Progenitor cell of endocrine pancreas (in vitro differentiated cells): ENCODE measurements around the gene TNFRSF14. TPM values are rescaled to one million over a fixed set of nuclear protein-coding genes. Genes with fewer than 3 reads are reported as not detected.
A peak's percentile ranks its signal among the peaks of the same experiment; 100 is the strongest.

Experiments used
- DNase-seq: peaks from one replicate; pipeline ENCODE4 v3.0.0; 2021; ENCODE audit warnings: low spot score; ENCODE audit not compliant: unreplicated experiment
- H3K27ac Mint-ChIP-seq: 2 replicates; pipeline ENCODE4 v1.8.0; 2021; ENCODE audit warnings: mild to moderate bottlenecking, moderate library complexity, mixed read lengths
- H3K27me3 Mint-ChIP-seq: 2 replicates; pipeline ENCODE4 v1.8.0; 2021; ENCODE audit warnings: mixed read lengths
- H3K36me3 Mint-ChIP-seq: 2 replicates; pipeline ENCODE4 v1.8.0; 2022; ENCODE audit warnings: mixed read lengths; ENCODE audit not compliant: insufficient read depth
- H3K4me1 Mint-ChIP-seq: 2 replicates; pipeline ENCODE4 v1.8.0; 2021; ENCODE audit warnings: low read depth, mixed read lengths
- H3K4me3 Mint-ChIP-seq: 2 replicates; pipeline ENCODE4 v1.8.0; 2021; ENCODE audit warnings: low read depth, mild to moderate bottlenecking, moderate library complexity, mixed read lengths
- H3K9me3 Mint-ChIP-seq: 2 replicates; pipeline ENCODE4 v1.8.0; 2021; ENCODE audit warnings: low read depth, mixed read lengths
- CTCF ChIP-seq: fragments of 200-600 bp; sonication (generic); IDR thresholded peaks from one replicate; pipeline ENCODE4 v1.5.0; 2021; ENCODE audit warnings: antibody characterized with exemption, mild to moderate bottlenecking; ENCODE audit not compliant: unreplicated experiment
- total RNA-seq: library from RNA; stranded (reverse); gene quantifications from 2 replicates; pipeline ENCODE4 v1.2.1, GENCODE V29; 2021

Gene TNFRSF14
- total RNA-seq, 1 donor from 2014 or later = 0.41 TPM

- DNase-seq = no peak
- Mint-ChIP-seq H3K4me3 (no peak overlapping the region), H3K4me1 (peaks cover 8% of the 10 kb centered on the region), H3K9me3 (no peaks in the 10 kb centered on the region), H3K27ac (no peak overlapping the region), H3K36me3 (no peaks in the 10 kb centered on the region), H3K27me3 (peaks cover 7% of the 10 kb centered on the region)
- TF ChIP-seq CTCF = no peak
These were observed 3.5 kb downstream of the TNFRSF14 start for GRCh38 chr1:2559509-2560298.

- DNase-seq = no peak
- Mint-ChIP-seq H3K36me3 (no peaks in the 10 kb centered on the region), H3K4me3 (no peak overlapping the region), H3K27me3 (peaks cover 7% of the 10 kb centered on the region), H3K4me1 (peaks cover 10% of the 10 kb centered on the region), H3K9me3 (no peaks in the 10 kb centered on the region), H3K27ac (no peak overlapping the region)
- no peak for TF ChIP-seq CTCF
These were observed 4.3 kb downstream of the TNFRSF14 start for GRCh38 chr1:2560299-2561073.

GRCh38 chr1:2561446-2561845 lies 5.3 kb downstream of the TNFRSF14 start:
- no peak for DNase-seq
- TF ChIP-seq CTCF = no peak
- Mint-ChIP-seq H3K4me3 (no peak overlapping the region), H3K4me1 (peaks cover 11% of the 10 kb centered on the region), H3K36me3 (no peaks in the 10 kb centered on the region), H3K9me3 (no peaks in the 10 kb centered on the region), H3K27me3 (peaks cover 5% of the 10 kb centered on the region), H3K27ac (no peak overlapping the region)

- peaks cover 4% of the 10 kb centered on the region for H3K27me3 Mint-ChIP-seq
- no peaks in the 10 kb centered on the region for H3K36me3 Mint-ChIP-seq
- H3K4me3 Mint-ChIP-seq = no peak overlapping the region
- DNase-seq = peak; percentile 9
- H3K9me3 Mint-ChIP-seq = no peaks in the 10 kb centered on the region
- peaks cover 8% of the 10 kb centered on the region for H3K4me1 Mint-ChIP-seq
- TF ChIP-seq CTCF = peak; percentile 32
- H3K27ac Mint-ChIP-seq = no peak overlapping the region
These were observed 6.0 kb downstream of the TNFRSF14 start for GRCh38 chr1:2561898-2562895.
